Heart left ventricle (tissue), 13 donors: ENCODE results near the gene ZNF862.

Experiments used
- POLR2A ChIP-seq, 2 donors: fragments of 450-650 bp; IDR thresholded peaks; one replicate each; pipeline ENCODE4 v1.6.1; 2017; ENCODE audit warnings: antibody characterized with exemption in 2 of 2, mild to moderate bottlenecking in 2 of 2, moderate library complexity in 2 of 2
- TF ChIP-seq, protein P1 (sequence below), 12 donors: fragments of 200-600 bp; sonication (generic) in 4 of 12; IDR thresholded peaks; one replicate each; pipeline versions ENCODE4 v1.5.0 to v1.8.0; 2018 to 2022; ENCODE audit warnings: antibody characterized with exemption in 12 of 12, mild to moderate bottlenecking in 5 of 12
- donor health status: ischemic (EF 13 %, LVEDD 7.1; RV severe dilation, severe dysfunction).
- donor health status: DM: no; HTN: yes; CAD: no.
- donor health status: DM: no; HTN: no; CAD: no.
- donor health status: ischemic (EF 25% LVEDD 6.9; RV normal size, moderate dysfunction).
- donor health status: ischemic (EF 25% LVEDD 5.7; RV mildly dilated, moderate dysfunction).
- donor health status: ischemic (EF 35%, LVEDD 5.7; RV mildly dilated, moderate dysfunction).
- donor health status: nonischemic (EF 11% LVEDD 7.7; RV severe dilation, severe dysfunction).
- donor health status: DM: yes; HTN: yes; CAD: no.
- donor health status: PGD.
- donor health status: ischemic (EF 29% LVEDD 5.4; RV normal size, mild dysfunction).
- donor health status: nonischemic (EF 23%, LVEDD 6.1; RV moderate dilation, normal function).

DNA sequence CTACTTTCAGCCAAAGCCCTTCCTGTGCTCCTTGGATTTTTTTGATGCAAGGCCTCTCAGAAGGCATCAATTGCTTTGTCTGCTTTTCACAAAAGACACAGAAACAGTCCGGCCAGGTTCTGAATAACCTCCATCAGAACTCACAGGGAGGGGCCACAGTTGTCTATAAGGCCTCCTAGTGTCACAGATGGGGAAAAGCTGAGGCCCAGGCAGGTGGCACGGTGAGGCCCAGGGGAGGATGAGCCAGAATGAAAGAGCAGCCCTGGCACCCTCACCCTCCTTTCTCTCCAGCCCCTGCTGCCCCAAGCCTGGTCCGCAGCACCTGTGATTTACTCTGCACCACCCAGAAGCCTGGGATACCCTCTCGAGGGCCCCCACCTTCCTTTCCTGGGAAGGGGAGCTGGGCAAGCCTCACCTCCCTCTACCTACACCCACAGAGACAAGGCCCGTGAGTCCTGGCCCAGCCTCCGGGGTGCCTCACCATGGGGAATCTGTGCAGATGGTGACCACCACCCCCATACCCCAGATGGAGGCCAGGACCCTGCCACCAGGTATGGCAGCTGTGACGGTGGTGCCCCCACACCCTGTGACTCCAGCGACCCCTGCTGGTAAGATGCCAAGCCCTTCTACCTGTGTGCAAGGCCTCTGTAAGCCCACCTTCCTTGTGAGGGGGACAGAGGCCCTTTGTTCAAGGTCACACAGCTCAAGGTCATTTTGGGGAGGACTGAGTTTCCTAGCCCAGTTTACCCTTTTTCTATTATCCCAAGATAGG is 38.6 kb upstream of the ZNF862 start:
- TF ChIP-seq POLR2A (IDR thresholded peaks at IDR 0.05), result no peak
- TF ChIP-seq, protein P1, sequence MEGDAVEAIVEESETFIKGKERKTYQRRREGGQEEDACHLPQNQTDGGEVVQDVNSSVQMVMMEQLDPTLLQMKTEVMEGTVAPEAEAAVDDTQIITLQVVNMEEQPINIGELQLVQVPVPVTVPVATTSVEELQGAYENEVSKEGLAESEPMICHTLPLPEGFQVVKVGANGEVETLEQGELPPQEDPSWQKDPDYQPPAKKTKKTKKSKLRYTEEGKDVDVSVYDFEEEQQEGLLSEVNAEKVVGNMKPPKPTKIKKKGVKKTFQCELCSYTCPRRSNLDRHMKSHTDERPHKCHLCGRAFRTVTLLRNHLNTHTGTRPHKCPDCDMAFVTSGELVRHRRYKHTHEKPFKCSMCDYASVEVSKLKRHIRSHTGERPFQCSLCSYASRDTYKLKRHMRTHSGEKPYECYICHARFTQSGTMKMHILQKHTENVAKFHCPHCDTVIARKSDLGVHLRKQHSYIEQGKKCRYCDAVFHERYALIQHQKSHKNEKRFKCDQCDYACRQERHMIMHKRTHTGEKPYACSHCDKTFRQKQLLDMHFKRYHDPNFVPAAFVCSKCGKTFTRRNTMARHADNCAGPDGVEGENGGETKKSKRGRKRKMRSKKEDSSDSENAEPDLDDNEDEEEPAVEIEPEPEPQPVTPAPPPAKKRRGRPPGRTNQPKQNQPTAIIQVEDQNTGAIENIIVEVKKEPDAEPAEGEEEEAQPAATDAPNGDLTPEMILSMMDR (IDR thresholded peaks at IDR 0.05), result peak in 11 of 12 donors; percentile 17 to 52 (median 34)
